Panc1 (cell line): ENCODE data around the gene S100A1. TPM values are rescaled to one million over a fixed set of nuclear protein-coding genes. Genes with fewer than 3 reads are reported as not detected.

Experiments used
- ATAC-seq: fragments of 200-7000 bp; cut with Tn5 transposase; 2 replicates; pipeline ENCODE4 v1.9.1; 2020; ENCODE audit warnings: mild to moderate bottlenecking, moderate library complexity
- BruUV-seq: library from RNA; stranded (reverse); fragments of 400-500 nt; replicated peaks from 2 replicates; lab custom pipeline; 2021; lab: Mats Ljungman, UMichigan
- CTCF ChIA-PET: fragments of 300-600 bp; sonication (Branson Sonifier 250); formaldehyde crosslinking; loops from one replicate; lab custom pipeline; 2022; ENCODE audit warnings: antibody characterized with exemption; lab: Charles Lee
- POLR2A ChIA-PET: fragments of 300-600 bp; sonication (Branson Sonifier 250); formaldehyde crosslinking; loops from one replicate; lab custom pipeline; 2022; ENCODE audit warnings: antibody characterized with exemption; lab: Charles Lee
- DNase-seq: peaks from one replicate; pipeline ENCODE4 v3.0.0-alpha.2; 2010; ENCODE audit warnings: low read depth, low spot score
- H3K27ac ChIP-seq: 2 replicates; pipeline ENCODE4 v1.5.1; 2011; ENCODE audit warnings: mild to moderate bottlenecking, low read length, inconsistent platforms
- H3K27me3 ChIP-seq: fragments of 200-500 bp; sonication (Bioruptor generic); 2 replicates; pipeline ENCODE4 v1.6.0; 2014; ENCODE audit warnings: low read length, inconsistent platforms; ENCODE audit not compliant: control insufficient read depth, insufficient read depth
- H3K36me3 ChIP-seq: fragments of 200-500 bp; sonication (Bioruptor generic); 2 replicates; pipeline ENCODE4 v1.5.1; 2014; ENCODE audit warnings: inconsistent platforms, mild to moderate bottlenecking, low read length, moderate library complexity; ENCODE audit not compliant: control insufficient read depth, insufficient read depth
- H3K4me1 ChIP-seq: 2 replicates; pipeline ENCODE4 v1.5.1; 2011; ENCODE audit warnings: inconsistent platforms, mild to moderate bottlenecking, low read length, moderate library complexity; ENCODE audit not compliant: control insufficient read depth, insufficient read depth
- H3K4me3 ChIP-seq, 2 experiments: 2 replicates each; pipeline ENCODE4 v1.5.1; 2011 to 2012; ENCODE audit warnings: low read depth in 2 of 2, low read length in 2 of 2, mild to moderate bottlenecking in 2 of 2, inconsistent platforms in 1 of 2, moderate library complexity in 1 of 2
- H3K9me3 ChIP-seq: fragments of 200-500 bp; sonication (Bioruptor generic); 2 replicates; pipeline ENCODE4 v1.5.1; 2014; ENCODE audit warnings: low read depth, mild to moderate bottlenecking, inconsistent platforms, low read length, moderate library complexity; ENCODE audit not compliant: control insufficient read depth, insufficient read depth
- POLR2AphosphoS5 ChIP-seq: IDR thresholded peaks from 2 replicates; pipeline ENCODE4 v1.6.1; 2012; ENCODE audit warnings: mild to moderate bottlenecking, low read depth, low read length, moderate library complexity
- SIN3A ChIP-seq: IDR thresholded peaks from 2 replicates; pipeline ENCODE4 v1.6.1; 2012; ENCODE audit warnings: low read depth, mild to moderate bottlenecking, low read length, moderate library complexity, borderline replicate concordance; ENCODE audit not compliant: insufficient read depth
- TCF7L2 ChIP-seq: IDR thresholded peaks from 2 replicates; pipeline ENCODE4 v1.6.1; 2011; ENCODE audit warnings: mild to moderate bottlenecking, low read depth, low read length, inconsistent platforms
- in situ Hi-C: cut with HindIII; loops from 2 replicates; pipeline ENCODE4 v1.10.0; 2016; ENCODE audit warnings: low sequenced_read_pairs, low pct_unique_long_range_greater_than_20kb
- intact Hi-C: fragments of 100-400 bp; cut with micrococcal nuclease; formaldehyde crosslinking; loops from one replicate; pipeline ENCODE4 v1.10.0; 2022; ENCODE audit not compliant: unreplicated experiment
- total RNA-seq: library from RNA; stranded (reverse); gene quantifications from one replicate; pipeline ENCODE4 v1.2.1, GENCODE V29; 2021; ENCODE audit not compliant: unreplicated experiment
- TF ChIP-seq, protein P1 (sequence below), 2 experiments: IDR thresholded peaks; 2 replicates each; pipeline ENCODE4 v1.6.1; 2011 to 2012; ENCODE audit warnings: low read depth in 2 of 2, control low read depth in 1 of 2, low read length in 1 of 2, mild to moderate bottlenecking in 1 of 2, moderate library complexity in 1 of 2; ENCODE audit not compliant: insufficient read depth in 1 of 2
- TF ChIP-seq, protein P2 (sequence below): fragments of 450-650 bp; IDR thresholded peaks from 2 replicates; pipeline ENCODE4 v1.5.1; 2017; ENCODE audit warnings: mild to moderate bottlenecking

The S100A1 gene
- total RNA-seq, 1 experiment from 2014 or later = 2.9 TPM

DNA sequence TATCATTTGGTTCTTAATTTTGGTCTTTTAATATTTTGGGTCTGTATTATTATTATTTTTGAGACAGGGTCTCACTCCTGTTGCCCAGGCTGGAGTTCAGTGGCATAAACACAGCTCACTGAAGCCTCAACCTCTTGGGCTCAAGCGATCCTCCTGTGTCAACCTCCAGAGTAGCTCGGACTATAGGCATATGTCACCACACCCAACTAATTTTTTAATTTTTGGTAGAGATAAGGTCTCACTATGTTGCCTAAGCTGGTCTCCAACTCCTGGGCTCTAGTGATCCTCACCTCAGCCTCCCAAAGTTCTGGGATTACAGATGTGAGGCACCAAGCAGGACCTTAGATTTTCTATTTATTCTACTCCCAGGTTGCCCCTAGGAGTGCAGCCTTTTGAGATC lies 45.3 kb downstream of the S100A1 start:
- Histone ChIP-seq H3K9me3 (no peaks in the 10 kb centered on the region), H3K27ac (no peak overlapping the region), H3K36me3 (peaks cover 6% of the 10 kb centered on the region), H3K4me3 (no peak overlapping the region), H3K27me3 (peaks cover 2% of the 10 kb centered on the region; the same call in 1 of the 2 replicates), H3K4me1 (peaks cover 20% of the 10 kb centered on the region)
- BruUV-seq = no TSS peak
- in situ Hi-C loops (no loop called here), intact Hi-C loops (no loop called here)
- POLR2A ChIA-PET = interaction anchor here (0.6 kb wide), 2 partner anchors 19 to 162 kb away, joined by 4 to 10 read pairs; no protein-coding TSS in a partner anchor
- DNase-seq (no peak), ATAC-seq (no peak)
- TF ChIP-seq TCF7L2 = no peak
- TF ChIP-seq, protein P1, sequence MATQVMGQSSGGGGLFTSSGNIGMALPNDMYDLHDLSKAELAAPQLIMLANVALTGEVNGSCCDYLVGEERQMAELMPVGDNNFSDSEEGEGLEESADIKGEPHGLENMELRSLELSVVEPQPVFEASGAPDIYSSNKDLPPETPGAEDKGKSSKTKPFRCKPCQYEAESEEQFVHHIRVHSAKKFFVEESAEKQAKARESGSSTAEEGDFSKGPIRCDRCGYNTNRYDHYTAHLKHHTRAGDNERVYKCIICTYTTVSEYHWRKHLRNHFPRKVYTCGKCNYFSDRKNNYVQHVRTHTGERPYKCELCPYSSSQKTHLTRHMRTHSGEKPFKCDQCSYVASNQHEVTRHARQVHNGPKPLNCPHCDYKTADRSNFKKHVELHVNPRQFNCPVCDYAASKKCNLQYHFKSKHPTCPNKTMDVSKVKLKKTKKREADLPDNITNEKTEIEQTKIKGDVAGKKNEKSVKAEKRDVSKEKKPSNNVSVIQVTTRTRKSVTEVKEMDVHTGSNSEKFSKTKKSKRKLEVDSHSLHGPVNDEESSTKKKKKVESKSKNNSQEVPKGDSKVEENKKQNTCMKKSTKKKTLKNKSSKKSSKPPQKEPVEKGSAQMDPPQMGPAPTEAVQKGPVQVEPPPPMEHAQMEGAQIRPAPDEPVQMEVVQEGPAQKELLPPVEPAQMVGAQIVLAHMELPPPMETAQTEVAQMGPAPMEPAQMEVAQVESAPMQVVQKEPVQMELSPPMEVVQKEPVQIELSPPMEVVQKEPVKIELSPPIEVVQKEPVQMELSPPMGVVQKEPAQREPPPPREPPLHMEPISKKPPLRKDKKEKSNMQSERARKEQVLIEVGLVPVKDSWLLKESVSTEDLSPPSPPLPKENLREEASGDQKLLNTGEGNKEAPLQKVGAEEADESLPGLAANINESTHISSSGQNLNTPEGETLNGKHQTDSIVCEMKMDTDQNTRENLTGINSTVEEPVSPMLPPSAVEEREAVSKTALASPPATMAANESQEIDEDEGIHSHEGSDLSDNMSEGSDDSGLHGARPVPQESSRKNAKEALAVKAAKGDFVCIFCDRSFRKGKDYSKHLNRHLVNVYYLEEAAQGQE (IDR thresholded peaks at IDR 0.05; ENCODE audit: insufficient read depth in 1 of 2, low read depth in 2 of 2, low read length in 1 of 2) = no peak
- TF ChIP-seq, protein P2, sequence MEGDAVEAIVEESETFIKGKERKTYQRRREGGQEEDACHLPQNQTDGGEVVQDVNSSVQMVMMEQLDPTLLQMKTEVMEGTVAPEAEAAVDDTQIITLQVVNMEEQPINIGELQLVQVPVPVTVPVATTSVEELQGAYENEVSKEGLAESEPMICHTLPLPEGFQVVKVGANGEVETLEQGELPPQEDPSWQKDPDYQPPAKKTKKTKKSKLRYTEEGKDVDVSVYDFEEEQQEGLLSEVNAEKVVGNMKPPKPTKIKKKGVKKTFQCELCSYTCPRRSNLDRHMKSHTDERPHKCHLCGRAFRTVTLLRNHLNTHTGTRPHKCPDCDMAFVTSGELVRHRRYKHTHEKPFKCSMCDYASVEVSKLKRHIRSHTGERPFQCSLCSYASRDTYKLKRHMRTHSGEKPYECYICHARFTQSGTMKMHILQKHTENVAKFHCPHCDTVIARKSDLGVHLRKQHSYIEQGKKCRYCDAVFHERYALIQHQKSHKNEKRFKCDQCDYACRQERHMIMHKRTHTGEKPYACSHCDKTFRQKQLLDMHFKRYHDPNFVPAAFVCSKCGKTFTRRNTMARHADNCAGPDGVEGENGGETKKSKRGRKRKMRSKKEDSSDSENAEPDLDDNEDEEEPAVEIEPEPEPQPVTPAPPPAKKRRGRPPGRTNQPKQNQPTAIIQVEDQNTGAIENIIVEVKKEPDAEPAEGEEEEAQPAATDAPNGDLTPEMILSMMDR = no peak
- no peak for TF ChIP-seq SIN3A
- TF ChIP-seq POLR2AphosphoS5 = no peak
- CTCF ChIA-PET = interaction anchor here (0.7 kb wide), 1 partner anchor 144 kb away, joined by 3 read pairs; no protein-coding TSS in a partner anchor

- no peak for TF ChIP-seq TCF7L2
- TF ChIP-seq, protein P2 = peak; percentile 98
- H3K4me1 ChIP-seq = peaks cover 10% of the 10 kb centered on the region; the same call in 1 of the 2 replicates
- BruUV-seq = no TSS peak
- DNase-seq (peak; percentile 51), ATAC-seq (peak; percentile 76)
- peak overlapping the region; percentile 33 to 63 for H3K4me3 ChIP-seq
- POLR2A ChIA-PET = no interaction called here
- in situ Hi-C loops (no loop called here), intact Hi-C loops (loop anchor here (1.0 to 5.0 kb wide), 3 partner anchors 71 to 309 kb away; partner anchors contain the start of gene RAB13)
- H3K36me3 ChIP-seq = no peaks in the 10 kb centered on the region
- no peak overlapping the region for H3K27ac ChIP-seq
- no peaks in the 10 kb centered on the region for H3K9me3 ChIP-seq
- CTCF ChIA-PET = interaction anchor here (0.6 to 1.2 kb wide), 4 partner anchors 31 to 290 kb away, joined by 3 to 5 read pairs (median 4); partner anchors contain the start of genes CREB3L4 and SLC39A1
- peaks cover 7% of the 10 kb centered on the region for H3K27me3 ChIP-seq
These were observed 49.7 kb downstream of the S100A1 start for GRCh38 chr1:153677718-153678518.
